Activated B cell treated with CpG ODN at 0.5 μM for 24 hours (primary cell): ENCODE results near the gene SUN1. TPM values are rescaled to one million over a fixed set of nuclear protein-coding genes. Genes with fewer than 3 reads are reported as not detected.

Experiments used
- ATAC-seq: fragments of 200-7000 bp; cut with Tn5 transposase; one replicate; pipeline ENCODE4 v1.10.0; 2021; ENCODE audit warnings: low read depth, mild to moderate bottlenecking, moderate library complexity
- CTCF ChIA-PET: fragments of 350-600 bp; sonication (Branson Sonifier 250); formaldehyde crosslinking; loops from one replicate; lab custom pipeline; 2021; ENCODE audit warnings: antibody characterized with exemption; lab: Charles Lee
- POLR2A ChIA-PET: fragments of 350-600 bp; sonication (Branson Sonifier 250); formaldehyde crosslinking; loops from one replicate; lab custom pipeline; 2021; ENCODE audit warnings: antibody characterized with exemption; lab: Charles Lee
- DNase-seq: peaks from one replicate; pipeline ENCODE4 v3.0.0; 2022
- H3K27ac Mint-ChIP-seq: one replicate; pipeline ENCODE4 v1.8.0; 2020; ENCODE audit warnings: mixed read lengths
- H3K27me3 Mint-ChIP-seq: one replicate; pipeline ENCODE4 v1.8.0; 2021; ENCODE audit warnings: mixed read lengths
- H3K36me3 Mint-ChIP-seq: one replicate; pipeline ENCODE4 v1.8.0; 2021; ENCODE audit warnings: low read depth, mixed read lengths
- H3K4me1 Mint-ChIP-seq: one replicate; pipeline ENCODE4 v1.8.0; 2021; ENCODE audit warnings: mixed read lengths
- H3K4me3 Mint-ChIP-seq: one replicate; pipeline ENCODE4 v1.8.0; 2020; ENCODE audit warnings: mild to moderate bottlenecking, mixed read lengths
- H3K9me3 Mint-ChIP-seq: one replicate; pipeline ENCODE4 v1.8.0; 2020; ENCODE audit warnings: mixed read lengths
- CTCF ChIP-seq: fragments of 200-600 bp; IDR thresholded peaks from one replicate; pipeline ENCODE4 v1.8.0; 2022; ENCODE audit warnings: antibody characterized with exemption, mild to moderate bottlenecking
- intact Hi-C: fragments of 100-400 bp; cut with micrococcal nuclease; formaldehyde crosslinking; loops from one replicate; pipeline ENCODE4 v1.15.1; 2024
- total RNA-seq: library from RNA; stranded (reverse); gene quantifications from 2 replicates; pipeline ENCODE4 v1.2.3, GENCODE V29; 2022

SUN1 gene
- total RNA-seq, 1 donor from 2014 or later = 119 TPM

- intact Hi-C loops = loop anchor here (1.0 kb wide), 4 partner anchors 14 to 45 kb away; partner anchors contain the start of gene GET4
- no peak for DNase-seq
- Mint-ChIP-seq H3K4me3 (peak overlapping the region; percentile 74), H3K9me3 (no peaks in the 10 kb centered on the region), H3K27me3 (no peaks in the 10 kb centered on the region), H3K27ac (peak overlapping the region; percentile 94), H3K4me1 (peaks cover 47% of the 10 kb centered on the region), H3K36me3 (peaks cover 25% of the 10 kb centered on the region)
- TF ChIP-seq CTCF = no peak
- ChIA-PET POLR2A (interaction anchor here (0.6 to 3.0 kb wide), 5 partner anchors 14 to 60 kb away, joined by 3 to 30 read pairs (median 3); no protein-coding TSS in a partner anchor), CTCF (interaction anchor here (1.6 kb wide), 1 partner anchor 42 kb away, joined by 4 read pairs; no protein-coding TSS in a partner anchor)
- ATAC-seq = peak; percentile 67
These were observed 595 bp upstream of the SUN1 start for GRCh38 chr7:831596-832166.

- Mint-ChIP-seq H3K9me3 (no peaks in the 10 kb centered on the region), H3K36me3 (peaks cover 35% of the 10 kb centered on the region), H3K4me1 (peaks cover 47% of the 10 kb centered on the region), H3K27me3 (no peaks in the 10 kb centered on the region), H3K4me3 (peak overlapping the region; percentile 74), H3K27ac (peak overlapping the region; percentile 94)
- TF ChIP-seq CTCF = no peak
- no peak for ATAC-seq
- DNase-seq = no peak
- intact Hi-C loops = loop anchor here (1.0 kb wide), 1 partner anchor 47 kb away; no protein-coding TSS in a partner anchor
- CTCF ChIA-PET = interaction anchor here (1.6 kb wide), 1 partner anchor 41 kb away, joined by 4 read pairs; no protein-coding TSS in a partner anchor
- POLR2A ChIA-PET = interaction anchor here (0.7 to 3.0 kb wide), 3 partner anchors 15 to 40 kb away, joined by 3 to 30 read pairs (median 19); no protein-coding TSS in a partner anchor
These were observed 720 bp downstream of the SUN1 start for GRCh38 chr7:832968-833424.

- ChIA-PET POLR2A (interaction anchor here (0.7 to 3.0 kb wide), 2 partner anchors 21 to 39 kb away, joined by 3 to 30 read pairs; no protein-coding TSS in a partner anchor), CTCF (no interaction called here)
- H3K4me1 Mint-ChIP-seq = peaks cover 47% of the 10 kb centered on the region
- no peak overlapping the region for H3K4me3 Mint-ChIP-seq
- H3K27me3 Mint-ChIP-seq = no peaks in the 10 kb centered on the region
- no peaks in the 10 kb centered on the region for H3K9me3 Mint-ChIP-seq
- intact Hi-C loops = no loop called here
- no peak for TF ChIP-seq CTCF
- no peak for DNase-seq
- H3K27ac Mint-ChIP-seq = no peak overlapping the region
- H3K36me3 Mint-ChIP-seq = peaks cover 41% of the 10 kb centered on the region
- ATAC-seq = no peak
These were observed 1.5 kb downstream of the SUN1 start for GRCh38 chr7:833601-834258.

GRCh38 chr7:834277-834676, 2.0 kb downstream of the SUN1 start:
- no peak overlapping the region for H3K27ac Mint-ChIP-seq
- no peak overlapping the region for H3K4me3 Mint-ChIP-seq
- peaks cover 47% of the 10 kb centered on the region for H3K36me3 Mint-ChIP-seq
- CTCF ChIA-PET = no interaction called here
- no peak for ATAC-seq
- peaks cover 47% of the 10 kb centered on the region for H3K4me1 Mint-ChIP-seq
- TF ChIP-seq CTCF = no peak
- intact Hi-C loops = no loop called here
- no peak for DNase-seq
- H3K27me3 Mint-ChIP-seq = no peaks in the 10 kb centered on the region
- POLR2A ChIA-PET = no interaction called here
- H3K9me3 Mint-ChIP-seq = no peaks in the 10 kb centered on the region

GRCh38 chr7:835021-835420, 2.7 kb downstream of the SUN1 start:
- ChIA-PET CTCF (no interaction called here), POLR2A (no interaction called here)
- ATAC-seq (no peak), DNase-seq (no peak)
- Mint-ChIP-seq H3K36me3 (peaks cover 52% of the 10 kb centered on the region), H3K27me3 (no peaks in the 10 kb centered on the region), H3K27ac (no peak overlapping the region), H3K9me3 (no peaks in the 10 kb centered on the region), H3K4me3 (no peak overlapping the region), H3K4me1 (peaks cover 43% of the 10 kb centered on the region)
- TF ChIP-seq CTCF = no peak
- intact Hi-C loops = no loop called here
